HG02981 (cell line): Measurements from ENCODE around the gene ERAS.

ENCODE experiments used
- ATAC-seq: cut with Tn5 transposase; IDR thresholded peaks from one replicate; pipeline ENCODE4 v1.9.1; 2021; ENCODE audit warnings: mild to moderate bottlenecking, moderate library complexity; ENCODE audit not compliant: unreplicated experiment

ERAS gene

GRCh38 chrX:48826135-48826875 is at the start of gene ERAS:
TSS of gene ERAS (plus strand) at chrX:48826513. CDS start at chrX:48829124, 2,611 bp downstream.
- ATAC-seq = no peak

GRCh38 chrX:48776818-48777439 is 49.4 kb upstream of the ERAS start:
- ATAC-seq = no peak

DNA sequence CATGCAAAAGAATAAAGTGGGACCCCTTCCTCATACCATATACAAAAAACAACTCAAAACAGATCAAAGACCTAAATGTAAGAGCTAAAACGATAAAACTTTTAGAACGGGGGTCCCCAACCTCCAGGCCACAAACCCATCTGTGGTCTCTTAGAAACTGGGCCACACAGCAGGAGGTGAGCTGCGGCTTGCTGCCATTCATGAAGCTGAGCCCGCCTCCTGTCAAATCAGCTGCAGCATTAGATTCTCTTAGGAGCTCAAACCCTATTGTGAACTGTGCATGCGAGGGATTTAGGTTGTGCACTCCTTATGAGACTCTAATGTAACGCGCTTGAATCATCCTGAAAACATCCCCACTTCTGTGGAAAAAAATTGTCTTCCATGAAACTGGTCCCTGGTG is 46.9 kb upstream of the ERAS start:
- ATAC-seq = no peak

- ATAC-seq = no peak
Measured at GRCh38 chrX:48781705-48782104, 44.6 kb upstream of the ERAS start.

GRCh38 chrX:48782216-48782615 is 44.1 kb upstream of the ERAS start:
- ATAC-seq = no peak

DNA sequence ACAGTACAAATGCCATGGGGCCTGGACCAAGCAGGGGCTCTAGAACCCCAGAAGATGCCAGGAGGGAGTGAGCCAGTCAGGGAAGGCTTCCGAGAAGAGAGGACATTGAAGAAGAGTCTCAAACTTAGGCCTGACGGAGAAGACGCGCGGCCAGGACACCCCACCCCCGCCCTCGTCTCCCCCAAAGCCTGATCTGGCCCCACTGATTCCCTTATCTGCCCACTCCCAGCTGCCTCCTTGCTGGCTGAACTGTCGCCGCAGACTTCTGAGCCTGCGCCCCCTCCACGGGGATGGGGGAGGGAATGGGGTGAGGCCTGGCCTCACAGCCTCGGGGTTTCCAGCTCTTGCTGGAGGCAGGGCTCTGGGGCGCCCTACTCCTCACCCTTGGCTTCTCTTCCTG is 43.5 kb upstream of the ERAS start:
- no peak for ATAC-seq

GRCh38 chrX:48784726-48785125 is 41.6 kb upstream of the ERAS start:
- no peak for ATAC-seq

DNA sequence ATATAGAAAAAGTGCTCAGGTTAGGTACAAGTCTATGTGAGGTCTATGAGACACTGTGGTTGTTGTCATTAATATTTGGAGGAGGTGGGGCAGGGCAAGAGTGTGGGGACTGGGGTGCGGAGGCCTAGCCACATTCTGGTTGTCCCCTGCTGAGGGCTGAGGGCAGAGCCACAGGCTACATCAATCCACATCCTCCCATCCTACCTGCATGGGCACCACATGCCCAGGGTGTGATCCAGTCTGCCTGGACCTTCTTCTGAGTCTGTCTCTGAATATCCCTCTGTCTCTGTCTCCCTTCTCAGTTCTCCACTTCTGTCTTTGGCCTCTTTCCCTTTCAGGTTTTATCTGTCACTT is 41.1 kb upstream of the ERAS start:
- no peak for ATAC-seq

- no peak for ATAC-seq
Measured at GRCh38 chrX:48785540-48786214, 40.6 kb upstream of the ERAS start.

DNA sequence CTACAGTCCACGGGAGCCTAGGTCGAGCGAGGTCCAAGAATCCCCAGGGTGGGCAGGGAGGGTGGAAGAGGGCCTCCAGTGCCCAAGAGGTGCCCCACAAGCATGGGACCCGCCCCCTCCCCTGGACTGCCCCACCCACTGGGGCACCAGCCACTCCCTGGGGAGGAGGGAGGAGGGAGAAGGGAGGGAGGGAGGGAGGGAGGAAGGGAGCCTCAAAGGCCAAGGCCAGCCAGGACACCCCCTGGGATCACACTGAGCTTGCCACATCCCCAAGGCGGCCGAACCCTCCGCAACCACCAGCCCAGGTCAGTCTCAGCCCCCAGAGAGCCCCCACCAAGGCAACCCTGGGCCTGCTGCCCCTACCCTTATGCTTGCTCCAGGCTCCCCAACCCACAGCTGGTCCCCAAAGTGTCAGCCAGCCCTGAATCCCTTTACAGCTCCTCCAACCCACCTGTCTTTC is 39.9 kb upstream of the ERAS start, which contains the start of gene GATA1:
Gene GATA1, plus strand, starts transcription at position 250 of the 460 bp plus-strand sequence. CDS start 4,520 bp downstream, outside the sequence.
- no peak for ATAC-seq

DNA sequence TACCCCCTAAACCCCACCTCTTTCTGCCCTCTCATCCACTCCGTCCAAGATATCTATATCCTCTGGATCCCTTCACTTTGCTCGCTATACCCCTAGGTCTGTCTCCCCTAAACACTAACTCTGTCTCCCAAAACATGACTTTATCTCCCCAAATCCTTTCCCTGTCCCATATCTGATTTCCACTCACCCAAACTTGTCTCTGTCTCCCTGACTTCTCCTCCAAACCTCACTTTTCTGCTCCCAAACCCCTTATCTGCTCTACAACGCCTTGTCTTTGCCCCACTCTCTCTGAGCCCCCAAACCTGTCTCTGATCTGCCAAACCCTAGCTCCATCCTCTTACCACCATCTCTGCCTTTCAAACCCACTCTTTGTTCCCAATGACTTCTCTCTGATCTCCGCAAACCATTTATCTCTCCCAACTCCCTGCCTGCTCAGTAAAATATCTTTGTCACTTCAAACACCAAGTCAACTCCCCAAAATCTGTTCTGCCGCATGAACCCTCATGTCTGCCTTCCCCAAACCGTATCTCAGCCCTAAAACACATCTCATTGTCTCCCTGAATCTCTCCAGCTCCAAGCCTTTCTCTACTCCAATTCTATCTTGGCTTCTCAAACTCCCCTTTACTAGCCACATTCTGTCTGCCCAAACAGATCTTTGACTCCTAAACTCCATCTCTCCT is 39.3 kb upstream of the ERAS start:
- no peak for ATAC-seq

- ATAC-seq = no peak
Measured at GRCh38 chrX:48787505-48788443, 38.5 kb upstream of the ERAS start.

DNA sequence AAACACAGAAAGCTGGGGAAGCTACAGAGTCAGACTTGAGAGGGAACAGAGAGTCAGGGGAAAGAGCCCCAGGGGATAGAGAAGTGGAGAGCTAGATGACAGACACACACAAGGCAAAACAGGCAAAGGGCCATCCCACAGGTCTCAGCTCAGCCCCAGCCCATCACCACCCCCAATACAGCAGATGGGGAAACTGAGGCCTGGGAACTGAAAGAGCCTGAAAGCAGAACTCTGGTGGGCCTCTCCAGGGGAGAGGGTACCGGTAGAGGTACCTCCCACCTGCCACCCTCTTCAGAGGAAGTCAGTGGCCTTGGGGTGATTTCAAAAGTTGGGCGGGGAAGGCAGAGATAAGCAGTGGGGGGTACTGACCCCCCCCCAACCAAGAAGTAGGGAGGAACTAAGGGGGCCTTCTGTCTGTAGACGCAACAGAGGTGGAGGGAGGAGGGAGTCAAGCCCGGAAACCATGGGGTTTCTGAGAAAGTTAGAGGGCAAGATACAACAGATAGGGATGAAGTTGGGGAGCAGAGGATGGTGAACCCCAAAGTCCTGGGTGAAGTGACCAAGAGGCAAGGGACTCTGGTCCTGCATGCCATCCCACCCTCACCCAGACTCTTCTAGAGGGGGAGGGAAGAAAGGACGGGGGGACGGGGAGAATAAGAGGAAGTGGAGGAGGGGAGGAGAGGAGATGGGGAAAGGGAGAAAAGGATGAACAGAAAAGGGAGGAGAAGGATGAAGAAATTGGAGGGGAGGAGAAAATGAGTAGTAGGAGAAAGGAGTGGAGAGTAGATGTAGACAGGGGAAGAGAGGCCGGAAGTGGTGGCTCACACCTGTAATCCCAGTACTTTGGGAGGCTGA is 36.7 kb upstream of the ERAS start:
- ATAC-seq = no peak

DNA sequence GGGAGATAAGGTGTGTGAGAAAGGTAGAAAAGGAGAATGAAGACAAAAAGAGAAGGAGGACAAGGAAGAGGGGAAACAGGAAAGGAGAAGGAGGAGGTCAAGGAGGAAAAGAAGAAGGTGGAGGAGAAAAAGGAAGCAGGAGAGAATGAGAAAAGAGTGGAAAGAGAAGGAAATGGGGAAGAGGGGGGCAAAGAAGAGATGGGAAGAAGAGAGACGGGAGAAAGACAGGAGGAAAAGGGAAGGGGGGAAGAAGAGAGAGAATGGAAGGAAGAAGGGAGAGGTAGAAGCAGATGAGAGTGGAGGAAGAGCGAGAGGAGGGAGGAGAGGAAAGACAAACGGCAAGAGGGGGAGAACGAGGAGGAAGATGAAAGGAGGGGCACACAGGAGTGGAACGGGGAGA is 35.8 kb upstream of the ERAS start:
- ATAC-seq = no peak

- ATAC-seq = no peak
Measured at GRCh38 chrX:48791063-48791820, 35.1 kb upstream of the ERAS start.

GRCh38 chrX:48792219-48792618 is 34.1 kb upstream of the ERAS start:
- no peak for ATAC-seq

DNA sequence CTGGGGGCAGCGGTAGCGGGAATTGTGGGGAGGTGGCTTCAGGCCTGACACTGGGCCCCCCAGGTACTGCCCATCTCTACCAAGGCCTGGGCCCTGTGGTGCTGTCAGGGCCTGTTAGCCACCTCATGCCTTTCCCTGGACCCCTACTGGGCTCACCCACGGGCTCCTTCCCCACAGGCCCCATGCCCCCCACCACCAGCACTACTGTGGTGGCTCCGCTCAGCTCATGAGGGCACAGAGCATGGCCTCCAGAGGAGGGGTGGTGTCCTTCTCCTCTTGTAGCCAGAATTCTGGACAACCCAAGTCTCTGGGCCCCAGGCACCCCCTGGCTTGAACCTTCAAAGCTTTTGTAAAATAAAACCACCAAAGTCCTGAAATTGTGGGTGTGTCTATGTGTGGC is 32.4 kb upstream of the ERAS start:
- no peak for ATAC-seq

DNA sequence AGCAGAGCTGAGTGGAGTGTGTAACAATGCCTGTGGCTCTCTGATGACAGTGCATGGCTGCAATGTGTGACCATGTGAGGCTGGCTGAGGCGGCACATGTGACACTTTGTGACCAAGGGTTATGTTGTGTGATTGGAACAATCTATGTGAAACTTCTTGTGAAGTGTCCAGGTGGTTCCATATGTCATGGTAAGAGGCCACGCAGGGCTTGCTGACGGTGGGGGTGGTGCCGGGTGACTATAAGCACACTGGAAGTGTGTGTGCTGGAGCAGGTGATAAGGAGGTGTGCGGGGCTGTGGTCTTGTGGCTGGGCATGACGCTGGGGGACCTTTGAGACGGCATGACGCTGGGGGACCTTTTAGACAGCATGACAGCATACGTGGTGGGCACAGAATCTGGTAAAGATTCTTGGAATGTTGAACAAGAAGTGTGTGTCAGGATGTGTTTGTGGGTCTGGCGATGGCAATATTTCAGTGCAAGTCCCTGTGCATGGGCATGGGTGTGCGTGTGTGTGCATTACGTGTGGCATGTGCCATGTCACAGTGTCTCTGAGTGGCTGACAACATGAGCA is 31.9 kb upstream of the ERAS start:
- ATAC-seq = no peak
